Stimulated activated CD4-positive, alpha-beta T cell treated with anti-CD3 and anti-CD28 coated beads, Interleukin-12 subunit alpha, Interleukin-12 subunit beta, amount 100 ng/mL, for 48 hours (primary cell): ENCODE measurements around the gene FAM170B.

Experiments used
- DNase-seq, 3 donors: peaks; one replicate each; pipeline ENCODE4 v3.0.0-alpha.2; 2020; ENCODE audit warnings: low read depth in 2 of 3, low spot score in 1 of 3

The FAM170B gene

DNA sequence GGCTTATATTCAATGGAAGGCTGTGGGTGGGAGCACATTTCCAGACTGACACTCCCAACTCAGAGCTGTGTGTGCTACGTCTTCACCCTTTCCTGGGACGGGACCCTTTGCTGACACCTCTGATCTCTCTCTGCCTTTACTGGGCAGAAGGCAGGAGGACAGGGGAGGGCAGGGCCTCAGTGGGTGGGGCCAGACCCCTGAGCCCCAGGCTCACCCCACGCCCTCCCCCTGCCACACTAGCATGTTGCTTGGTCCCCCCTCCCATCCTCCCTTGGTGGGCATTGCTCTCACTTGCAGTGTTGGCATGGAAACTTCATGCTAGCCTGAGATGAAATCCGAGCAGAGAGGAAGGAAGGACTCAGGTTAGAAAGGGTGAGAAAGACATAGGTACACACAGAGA is 36.0 kb upstream of the FAM170B start:
- DNase-seq: no peak

DNA sequence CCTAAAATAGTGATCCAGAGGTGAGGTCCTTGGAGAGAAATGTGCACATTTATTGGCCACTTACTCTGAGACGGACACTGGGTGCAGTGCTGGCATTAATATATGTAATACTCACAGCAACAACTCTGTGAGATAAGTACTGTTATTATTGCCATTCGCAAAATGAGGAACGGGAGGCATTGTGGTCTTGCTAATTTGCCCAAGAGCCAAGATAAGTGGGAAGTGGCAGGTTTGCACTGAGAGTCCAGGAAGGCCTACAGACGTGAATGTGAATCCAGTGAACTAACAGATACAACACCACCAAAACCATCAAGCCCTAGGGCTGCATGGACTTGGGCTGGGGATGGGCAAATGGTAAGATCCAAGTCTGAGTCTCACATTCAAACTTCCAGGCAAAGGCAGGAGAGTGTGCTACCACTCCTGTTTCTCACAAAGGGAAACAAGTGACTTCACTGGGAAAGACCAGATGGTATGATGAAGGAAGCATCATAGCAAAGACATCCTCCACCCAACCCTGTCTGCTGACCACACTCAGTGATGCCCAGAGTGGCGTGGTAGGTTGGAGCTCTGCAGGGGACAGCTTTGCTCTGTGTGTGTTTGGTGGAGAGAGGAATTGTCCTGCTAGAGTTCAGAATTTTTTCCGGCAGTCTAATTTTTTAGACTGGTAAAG is 35.1 kb upstream of the FAM170B start:
- DNase-seq: no peak

DNA sequence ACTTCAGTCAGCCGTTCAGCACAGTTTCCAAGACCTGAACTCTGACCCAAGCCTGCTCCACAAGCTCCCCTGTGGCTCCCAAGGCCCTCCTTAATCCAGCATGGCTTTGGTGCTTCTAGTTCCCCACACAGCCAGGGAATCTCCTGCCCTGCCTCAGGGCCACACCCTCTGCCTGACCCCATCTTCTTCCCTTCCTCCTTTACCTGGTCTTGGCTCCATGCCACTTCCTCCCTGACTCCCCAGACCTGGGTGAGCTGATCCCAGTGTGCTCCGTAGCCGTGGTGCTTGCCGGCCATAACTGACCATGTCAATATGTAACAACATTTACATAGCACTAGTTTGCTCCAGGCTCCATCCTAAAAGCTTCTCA is 34.3 kb upstream of the FAM170B start:
- DNase-seq: no peak

DNA sequence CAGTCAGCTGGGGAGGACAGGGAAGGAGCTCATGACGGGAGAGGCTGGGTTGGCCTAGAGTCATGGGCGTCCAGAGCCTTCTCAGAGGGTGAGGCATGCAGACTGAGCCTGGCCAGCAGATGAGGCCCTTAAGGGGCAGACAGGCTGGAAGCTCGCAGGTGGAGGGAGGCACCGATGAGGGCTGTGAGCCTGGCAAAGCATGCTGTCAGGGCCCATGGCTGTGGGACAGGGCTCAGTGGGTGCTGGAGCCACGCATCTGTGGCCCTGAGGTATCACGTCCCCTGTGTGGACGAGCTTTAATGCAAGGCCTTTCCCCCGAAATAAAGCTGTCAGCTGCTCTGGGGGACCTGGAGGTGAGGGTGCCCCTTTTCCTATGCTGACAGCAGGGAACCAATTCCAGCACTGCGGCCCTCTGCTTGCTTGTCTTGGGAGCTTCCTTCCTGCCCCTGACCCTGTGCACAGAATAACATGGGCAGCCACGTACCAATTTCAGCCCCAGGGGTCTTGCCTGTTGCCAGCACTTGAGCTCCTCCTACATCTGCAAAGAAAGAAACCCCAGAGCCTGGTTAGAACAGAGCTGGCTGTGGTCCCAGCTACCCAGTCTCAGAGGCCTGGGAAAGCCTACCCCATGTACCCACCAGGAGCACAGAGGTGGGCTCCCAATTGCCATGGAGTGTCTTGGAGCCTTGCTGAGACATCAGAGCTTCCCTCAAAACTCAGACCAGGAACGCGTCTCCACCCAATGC is 33.8 kb upstream of the FAM170B start:
- no peak for DNase-seq

DNA sequence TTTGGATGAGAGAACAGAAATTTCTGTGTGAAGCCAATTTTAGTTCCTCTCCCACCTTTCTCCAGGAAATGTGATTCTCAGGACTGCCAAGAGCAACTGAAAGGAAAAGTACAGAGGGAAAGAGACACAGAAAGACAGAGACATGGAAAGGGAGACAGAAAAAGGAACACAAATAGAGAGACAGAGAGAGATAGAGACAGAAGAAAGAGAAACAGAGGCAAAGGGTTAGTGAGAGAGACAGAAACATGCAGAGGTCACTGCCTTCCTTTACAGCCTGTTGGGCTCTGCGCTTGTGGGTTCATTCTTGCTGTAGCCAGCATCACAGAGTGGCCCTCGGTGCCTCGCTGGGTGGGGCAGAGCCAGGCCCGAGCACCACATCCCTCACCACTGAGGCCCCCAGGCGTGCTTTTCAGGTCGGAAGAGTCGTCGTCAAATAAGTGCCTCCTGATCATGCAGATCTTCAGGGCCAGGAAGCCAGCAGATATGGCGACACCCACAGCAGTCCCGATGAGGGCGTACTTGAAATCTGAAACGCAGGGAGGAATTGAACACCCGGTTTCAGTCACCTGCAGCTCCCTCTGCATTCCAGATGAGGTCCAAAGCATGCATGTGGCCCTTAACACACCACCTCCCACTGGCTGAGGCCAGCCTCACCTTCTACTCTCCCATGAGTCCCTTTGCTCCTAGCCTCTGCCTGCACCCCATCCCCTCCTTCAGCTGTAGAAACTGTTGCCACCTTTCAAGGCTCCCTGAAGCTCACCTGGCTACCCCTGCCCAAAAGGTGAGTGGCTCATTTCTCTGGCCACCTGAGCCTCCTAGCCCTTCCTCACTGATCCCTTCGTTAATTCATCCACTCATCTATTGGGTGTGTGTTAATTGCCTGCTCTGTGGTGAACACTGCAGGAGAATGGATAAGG is 32.9 kb upstream of the FAM170B start:
- DNase-seq: no peak

DNA sequence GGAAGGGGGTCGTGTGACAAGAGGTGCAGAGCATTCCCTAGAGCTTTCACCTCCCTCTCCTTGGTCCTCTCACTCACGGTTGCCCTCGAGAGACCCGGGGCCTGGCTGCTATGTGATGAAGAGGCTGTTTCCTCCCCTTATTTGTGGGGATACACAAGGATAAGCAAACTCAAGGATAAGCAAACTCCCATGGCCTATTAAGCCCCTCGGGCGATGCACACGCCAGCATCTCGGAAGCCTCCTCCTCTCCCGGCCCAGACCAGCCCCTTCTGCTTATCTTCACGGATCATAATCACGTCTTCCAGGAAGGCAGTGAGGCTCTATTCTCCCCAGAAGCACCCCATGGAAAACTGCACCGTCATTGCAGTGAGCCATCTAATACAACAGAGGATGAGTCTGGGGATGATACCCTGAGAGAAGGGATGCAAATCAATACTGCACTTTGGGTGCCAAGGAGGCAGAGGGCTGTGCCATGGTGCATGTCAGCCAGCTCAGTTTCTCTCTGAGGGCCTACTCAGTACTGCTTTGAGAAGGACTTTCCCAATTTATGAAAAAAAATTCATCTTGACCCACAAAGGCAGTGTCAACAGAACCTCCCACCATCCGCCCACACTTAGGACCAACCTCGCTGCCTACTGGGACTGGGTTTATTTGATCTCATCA is 32.1 kb upstream of the FAM170B start:
- no peak for DNase-seq

DNA sequence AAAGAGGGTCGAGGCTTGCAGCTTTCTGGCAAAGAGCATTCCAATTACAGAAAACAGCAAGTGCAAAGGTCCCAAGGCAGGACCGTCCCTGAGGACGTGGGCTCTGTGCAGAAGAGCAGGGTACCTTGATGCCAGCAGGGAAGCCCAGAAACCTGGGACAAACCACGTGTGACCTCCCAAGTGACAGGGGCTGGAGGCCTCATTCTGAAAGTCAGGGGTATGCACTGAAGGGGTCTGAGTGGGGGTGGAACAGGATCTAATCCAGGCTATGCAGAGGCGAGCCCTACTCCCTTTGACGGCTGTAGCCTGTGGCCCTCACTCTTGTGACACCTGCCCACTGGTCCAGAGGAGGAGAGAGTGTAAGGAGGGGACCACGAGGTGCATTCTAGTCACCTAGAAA is 31.4 kb upstream of the FAM170B start:
- no peak for DNase-seq

DNA sequence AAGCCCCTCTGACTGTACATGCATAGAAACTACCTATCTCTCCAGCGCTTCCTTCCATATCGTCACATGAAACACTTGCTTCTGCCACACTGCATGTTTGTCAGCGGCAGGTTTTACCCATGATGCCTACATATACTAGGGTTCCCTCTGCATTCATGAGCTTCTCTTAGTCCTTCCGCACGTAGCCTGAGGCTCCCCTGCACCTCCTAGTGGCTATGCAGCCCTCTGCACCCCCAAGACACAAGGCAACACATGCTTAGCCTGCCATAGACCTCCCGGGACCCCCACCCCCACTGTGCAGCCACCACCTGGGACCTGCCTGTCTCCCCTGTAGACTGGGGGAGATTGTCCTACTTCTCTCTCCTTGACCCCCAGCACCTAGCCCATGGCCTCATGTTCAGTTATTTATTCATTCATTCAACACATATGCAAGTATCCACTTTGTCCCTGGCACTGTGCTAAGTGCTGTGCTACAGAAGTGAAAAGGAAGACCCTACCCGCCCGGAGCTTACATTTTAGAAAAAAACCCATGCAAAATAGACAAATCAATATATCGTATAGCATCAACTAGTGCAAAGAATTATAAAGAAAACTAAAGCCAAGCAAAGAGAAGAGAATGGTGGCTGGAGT is 30.9 kb upstream of the FAM170B start:
- DNase-seq: peak in 1 of 3 donors; percentile 44

DNA sequence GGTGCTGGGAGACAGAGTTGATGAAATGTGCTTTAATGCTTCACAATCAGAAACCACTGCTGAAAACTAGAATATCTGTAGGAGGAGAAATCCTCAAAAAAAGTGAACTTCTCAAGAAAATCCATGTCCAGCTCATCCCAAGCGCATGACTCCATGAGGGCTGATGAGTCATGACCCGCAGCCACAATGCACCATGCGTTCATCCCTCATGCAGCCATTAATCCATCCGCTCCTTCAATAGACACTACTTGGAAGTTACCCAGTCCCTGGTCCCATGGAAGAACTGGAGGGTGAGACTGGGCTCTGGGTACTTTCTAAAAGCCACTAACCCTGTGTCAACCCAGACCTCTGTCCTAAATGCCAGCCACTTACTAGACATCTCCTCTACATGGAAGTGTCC is 29.9 kb upstream of the FAM170B start:
- DNase-seq: no peak

DNA sequence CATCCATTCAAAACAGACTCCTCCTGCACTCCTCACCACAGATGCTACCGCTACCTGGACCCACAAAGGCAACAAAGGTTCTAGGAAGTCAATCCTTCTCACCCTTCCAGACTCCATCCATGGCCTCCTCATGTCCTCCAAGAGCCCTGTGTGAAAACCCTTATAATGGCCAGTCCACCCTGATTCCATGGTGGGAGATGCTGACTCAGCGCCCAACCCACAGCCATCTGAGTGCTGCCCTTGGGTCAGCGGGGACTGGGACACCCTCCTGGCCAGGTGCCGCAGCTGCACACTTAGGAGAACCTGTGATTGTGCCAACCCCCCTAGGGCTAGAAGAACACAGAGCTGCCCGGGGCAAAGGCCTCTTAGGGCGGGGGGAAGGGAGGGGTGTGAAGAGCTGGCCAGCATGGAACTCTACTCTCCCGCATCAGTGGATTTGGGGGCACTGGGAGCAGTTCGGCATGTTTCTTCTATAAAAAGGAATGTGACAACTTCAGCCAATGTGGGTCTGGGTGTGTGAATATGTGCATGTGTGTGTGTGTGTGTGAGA is 29.0 kb upstream of the FAM170B start:
- no peak for DNase-seq

DNA sequence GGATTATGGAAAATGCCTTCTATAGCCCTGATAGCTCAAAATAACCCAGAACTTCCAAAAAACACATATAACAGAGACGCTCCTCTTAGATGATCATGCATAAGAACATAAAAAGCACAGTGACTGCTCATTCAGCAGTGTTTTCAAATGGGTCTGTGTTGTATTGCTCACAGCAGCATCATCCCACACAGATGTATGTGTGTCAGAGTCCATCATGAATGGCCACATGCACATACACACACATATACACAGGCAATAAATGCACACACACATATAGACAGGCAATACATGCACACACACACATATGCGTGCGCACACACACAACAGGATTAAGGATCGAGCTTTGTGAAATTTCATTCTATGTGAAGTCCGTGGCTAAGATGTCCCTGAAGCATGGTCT is 28.2 kb upstream of the FAM170B start:
- no peak for DNase-seq

DNA sequence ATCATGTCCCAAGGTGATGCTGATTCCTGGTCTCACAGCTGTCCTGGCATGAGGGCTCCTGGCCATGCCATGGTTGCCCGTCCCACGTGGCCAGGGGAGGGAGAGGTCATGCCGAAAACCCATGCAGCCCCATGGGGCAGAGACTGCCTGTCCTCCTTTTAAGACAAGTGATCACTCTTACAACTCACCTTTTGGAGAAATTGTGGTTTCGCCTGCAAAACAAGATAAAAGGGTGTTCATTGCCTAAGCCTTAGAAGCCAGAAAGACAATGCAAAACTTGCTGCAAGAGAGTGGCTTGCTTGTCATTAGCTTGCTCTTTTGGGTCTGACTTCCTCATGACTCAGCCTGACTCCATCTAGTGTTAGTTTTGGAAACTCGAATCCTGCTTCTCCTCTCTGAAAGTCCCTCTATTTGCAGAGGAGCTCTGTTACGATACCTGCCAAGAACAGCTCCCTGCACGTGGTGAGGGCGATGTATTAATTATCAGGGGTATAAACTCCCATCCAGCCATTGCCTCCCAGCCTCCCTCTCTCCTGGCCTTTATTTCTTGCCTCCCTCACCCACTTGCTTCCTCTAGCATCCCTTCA is 27.7 kb upstream of the FAM170B start:
- no peak for DNase-seq

DNA sequence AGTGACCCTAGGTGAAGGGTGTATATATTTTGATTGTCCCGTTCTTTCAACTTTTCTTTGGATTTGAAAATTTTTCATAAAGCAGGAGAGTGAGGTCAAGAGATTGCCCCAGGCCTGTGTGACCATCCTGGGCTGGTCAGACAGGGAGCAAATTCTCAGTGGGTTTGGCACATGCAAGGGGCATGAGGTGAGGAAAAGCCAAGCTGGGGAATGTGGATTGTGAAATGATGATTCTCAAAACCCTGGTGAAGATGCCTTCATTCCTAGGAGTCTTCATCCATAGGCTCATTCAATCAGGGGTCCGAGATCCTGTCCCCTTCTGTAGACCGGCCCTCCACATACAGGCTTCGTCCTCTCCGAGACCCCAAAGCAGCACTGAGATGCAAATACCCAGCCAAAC is 27.0 kb upstream of the FAM170B start:
- no peak for DNase-seq

DNA sequence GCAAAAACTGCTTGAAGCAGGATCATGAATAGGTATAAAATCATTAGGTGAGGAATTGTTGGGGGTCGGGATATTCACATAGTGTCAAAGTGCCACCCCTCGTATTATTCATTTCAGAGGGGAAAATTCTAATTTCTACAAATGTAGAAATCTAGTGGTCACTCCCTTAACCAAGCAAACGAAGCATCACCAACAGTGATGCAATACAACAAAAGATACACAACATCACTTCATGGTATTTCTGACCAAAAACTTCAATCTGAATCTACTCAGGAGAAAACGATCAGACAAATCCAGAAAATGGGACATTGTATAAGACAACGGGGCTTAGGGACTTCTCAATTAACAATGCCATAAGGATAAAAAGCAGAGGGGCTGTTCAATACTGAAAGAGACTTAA is 26.3 kb upstream of the FAM170B start:
- DNase-seq: no peak

DNA sequence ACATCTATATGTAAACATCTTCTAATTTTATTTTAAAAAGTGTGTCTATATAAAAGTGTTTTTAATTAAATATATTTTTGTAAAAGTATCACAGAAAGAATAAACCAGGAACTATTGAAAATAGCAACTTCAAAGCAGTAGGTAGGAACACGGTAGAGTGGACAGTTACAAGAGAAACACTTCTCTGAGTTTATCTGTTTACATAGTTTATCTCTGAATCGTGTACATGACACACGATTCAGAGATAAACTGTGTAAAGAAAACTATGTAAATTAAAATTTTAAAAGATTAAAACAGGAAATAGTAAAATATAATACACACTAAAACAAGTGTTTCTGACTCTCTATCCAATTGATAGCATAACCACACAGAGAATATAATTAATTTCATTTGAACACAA is 25.1 kb upstream of the FAM170B start:
- DNase-seq: no peak

DNA sequence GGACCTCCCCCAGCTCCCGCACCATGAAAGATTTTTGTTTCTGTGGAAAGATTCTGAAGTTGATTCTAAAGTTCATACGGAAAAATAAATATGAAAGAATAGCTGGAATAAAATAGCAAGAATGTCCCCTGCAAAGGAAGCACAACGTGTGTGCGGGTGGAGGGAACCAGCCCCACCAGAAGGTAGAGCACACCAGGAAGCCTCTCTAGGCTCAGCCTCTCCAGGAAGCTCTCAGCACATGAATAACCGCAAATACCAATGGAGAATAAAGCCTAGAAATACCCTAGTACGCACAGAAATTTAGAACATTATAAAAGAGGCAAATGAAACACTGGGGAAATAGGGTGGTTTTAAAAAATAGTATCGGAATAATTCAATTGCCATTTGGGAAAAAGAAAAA is 24.6 kb upstream of the FAM170B start:
- DNase-seq: no peak

DNA sequence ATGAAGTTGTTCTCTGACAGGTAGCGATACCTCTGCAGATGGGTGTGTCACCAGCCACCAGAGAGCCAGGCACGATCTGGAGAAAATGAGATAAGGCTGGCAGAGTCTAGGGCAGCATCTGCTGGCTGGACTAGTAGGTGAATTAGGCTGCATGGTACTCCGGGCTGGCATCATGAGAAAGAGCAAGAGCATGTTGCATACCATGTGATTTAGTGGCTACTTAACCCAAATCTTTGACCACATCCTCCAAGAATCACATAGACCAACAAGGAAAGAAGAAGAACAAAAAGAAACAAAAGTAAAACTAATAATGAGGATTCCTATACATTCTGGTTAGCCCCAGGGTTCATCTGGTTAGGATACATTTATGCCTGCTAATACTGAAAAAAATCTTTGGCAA is 23.4 kb upstream of the FAM170B start:
- DNase-seq: no peak

DNA sequence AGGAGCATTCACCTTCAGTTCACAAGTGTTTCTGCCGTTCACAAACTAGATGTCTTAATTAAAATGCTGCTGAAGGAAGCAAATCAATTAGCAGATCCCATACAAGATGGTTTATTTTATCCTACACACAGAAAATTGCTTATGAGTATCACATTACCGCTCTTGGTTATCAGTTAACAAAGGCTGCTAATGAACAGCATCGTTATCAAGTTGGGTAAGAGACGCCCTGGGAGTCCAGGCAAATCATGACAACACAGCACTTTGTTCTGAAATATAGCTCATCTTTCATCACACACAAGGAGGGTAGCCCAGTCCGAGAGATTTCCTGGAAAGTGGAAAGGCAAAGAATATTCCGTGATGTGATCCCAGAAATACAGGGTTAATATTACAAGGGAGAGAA is 20.8 kb upstream of the FAM170B start:
- DNase-seq: no peak

DNA sequence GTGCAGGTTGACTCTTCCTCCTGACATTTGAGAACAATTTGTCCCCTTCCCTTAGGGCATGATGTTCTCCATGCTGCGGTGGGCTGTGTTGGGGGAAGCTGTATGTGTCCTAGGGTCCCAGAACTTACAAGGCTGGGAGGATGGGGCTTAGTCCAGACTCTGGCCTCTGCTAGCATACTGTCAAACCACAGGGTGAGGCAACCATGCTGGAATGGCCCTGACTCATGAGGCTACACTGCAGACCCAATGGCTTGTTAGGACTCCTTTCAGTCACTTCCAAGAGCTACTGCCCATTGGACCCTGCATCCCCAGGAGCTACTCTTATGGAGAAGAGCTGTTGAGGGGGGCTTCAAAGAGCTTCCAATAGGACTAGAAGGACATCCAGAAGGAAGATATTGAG is 20.1 kb upstream of the FAM170B start:
- DNase-seq: no peak

DNA sequence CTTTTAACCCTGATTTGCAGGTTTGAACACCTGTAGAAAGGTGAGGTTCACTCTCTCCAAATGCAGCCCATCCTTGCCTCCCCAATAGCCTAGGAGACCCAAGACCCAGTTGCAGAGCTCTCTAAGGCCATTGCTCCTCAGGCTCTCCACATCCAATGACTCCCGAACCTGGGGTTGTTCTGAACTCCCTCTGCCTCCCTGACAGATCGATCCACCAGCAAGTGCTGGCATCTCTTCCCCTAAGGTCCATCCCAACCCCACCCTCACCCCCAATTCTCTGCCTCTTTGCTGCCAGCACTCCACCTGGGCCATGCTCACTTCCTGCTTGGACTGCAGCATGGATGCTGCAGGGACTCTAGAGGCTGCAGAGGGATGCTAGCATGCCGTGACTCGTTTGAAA is 19.3 kb upstream of the FAM170B start:
- no peak for DNase-seq
